Testis (tissue), 3 donors: ENCODE results near the gene DIAPH2. TPM values are rescaled to one million over a fixed set of nuclear protein-coding genes. Genes with fewer than 3 reads are reported as not detected.

ENCODE experiments used
- DNase-seq: peaks from one replicate; pipeline ENCODE4 v3.0.0-alpha.2; 2019
- H3K27ac ChIP-seq, 2 donors: fragments of 200-600 bp; sonication (generic); one replicate each; pipeline ENCODE4 v1.5.1; 2019
- H3K27me3 ChIP-seq: fragments of 200-600 bp; sonication (generic); one replicate; pipeline ENCODE4 v1.5.1; 2019
- H3K36me3 ChIP-seq: fragments of 200-600 bp; sonication (generic); one replicate; pipeline ENCODE4 v1.5.1; 2017; ENCODE audit warnings: low read depth; ENCODE audit errors: missing control alignments
- H3K4me1 ChIP-seq: fragments of 200-600 bp; sonication (generic); one replicate; pipeline ENCODE4 v1.5.1; 2019
- H3K4me3 ChIP-seq, 2 donors: fragments of 200-600 bp; sonication (generic); one replicate each; pipeline ENCODE4 v1.5.1; 2017 to 2019
- H3K9me3 ChIP-seq: fragments of 200-600 bp; sonication (generic); one replicate; pipeline ENCODE4 v1.5.1; 2017
- POLR2A ChIP-seq: fragments of 450-650 bp; IDR thresholded peaks from one replicate; pipeline ENCODE4 v1.6.1; 2017; ENCODE audit warnings: antibody characterized with exemption, mild to moderate bottlenecking, moderate library complexity
- WGBS, 2 donors: methylation state at CpG; one replicate each; pipeline ENCODE4 v1.1.5; 2018; 5-methylcytosine and 5-hydroxymethylcytosine counted together
- intact Hi-C: fragments of 100-400 bp; cut with DNase I; formaldehyde crosslinking; loops from one replicate; pipeline ENCODE4 v1.15.1; 2023; ENCODE audit warnings: low total_unique reads
- polyA plus RNA-seq: library from polyadenylated mRNA; stranded (reverse); fragments of 350-450 nt; fragmentation: Illumina TruSeq; extraction: RNeasy Lipid Tissue Mini Kit (QIAGEN cat#74804); gene quantifications from one replicate; pipeline ENCODE4 v1.2.3, GENCODE V29; 2014; ENCODE audit warnings: low read depth, low replicate concordance; ENCODE audit not compliant: insufficient read depth
- total RNA-seq, 2 donors: library from RNA; depleted of rRNA; stranded (reverse); fragments of >200 nt; gene quantifications; one replicate each; pipeline ENCODE4 v1.2.3, GENCODE V29; 2016
- TF ChIP-seq, protein P1 (sequence below), 3 experiments: fragments of 450-650 bp in 2 of 3; fragments of 200-600 bp in 1 of 3; sonication (generic) in 1 of 3; IDR thresholded peaks; one replicate each; pipeline ENCODE4 v1.5.1; 2016 to 2019; ENCODE audit warnings: antibody characterized with exemption in 3 of 3, mild to moderate bottlenecking in 2 of 3, moderate library complexity in 1 of 3

Gene DIAPH2
- total and polyA plus RNA-seq, 3 donors from 2014 or later = 13.1 to 68.3 (median 67.4) TPM

DNA sequence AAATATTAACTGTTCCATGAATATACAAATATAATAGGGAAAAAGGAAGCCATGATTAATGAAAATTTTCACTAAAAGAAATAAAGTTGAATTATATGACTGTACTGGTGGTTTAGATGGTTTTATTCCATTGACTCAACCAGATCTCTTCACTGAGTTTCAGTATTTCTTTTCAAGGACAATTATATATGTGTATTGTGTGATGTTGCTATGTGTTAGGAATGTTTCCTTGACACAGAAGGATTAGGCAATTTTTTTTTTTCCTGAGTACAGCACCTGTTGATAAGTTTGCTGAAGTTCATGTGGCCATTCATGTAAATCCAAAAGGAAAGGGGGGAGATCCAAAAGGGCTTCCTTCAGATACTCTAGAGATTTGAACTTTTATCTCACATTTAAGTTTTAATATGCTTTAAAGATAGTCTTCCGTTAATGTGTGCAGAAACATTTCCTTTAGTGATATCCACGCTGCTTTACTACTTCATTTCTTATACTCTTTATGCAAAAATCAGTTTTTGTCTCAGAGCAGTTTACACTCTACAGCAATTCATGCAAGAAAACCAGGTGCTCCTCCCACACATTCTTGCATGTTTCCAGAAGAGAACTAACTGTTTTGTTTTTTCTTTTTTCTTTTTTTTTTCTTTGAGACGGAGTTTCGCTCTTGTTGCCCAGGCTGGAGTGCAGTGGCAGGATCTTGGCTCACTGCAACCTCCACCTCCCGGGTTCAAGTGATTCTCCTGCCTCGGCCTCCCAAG, 448.2 kb downstream of the DIAPH2 start:
- Histone ChIP-seq H3K27me3 (no peaks in the 10 kb centered on the region), H3K4me3 (no peak overlapping the region), H3K27ac (no peak overlapping the region), H3K9me3 (no peaks in the 10 kb centered on the region), H3K36me3 (no peaks in the 10 kb centered on the region), H3K4me1 (no peaks in the 10 kb centered on the region)
- WGBS, 2 donors = 32 to 40% methylated on average over 6 of the region's 6 CpGs
- no peak for TF ChIP-seq POLR2A
- TF ChIP-seq, protein P1, sequence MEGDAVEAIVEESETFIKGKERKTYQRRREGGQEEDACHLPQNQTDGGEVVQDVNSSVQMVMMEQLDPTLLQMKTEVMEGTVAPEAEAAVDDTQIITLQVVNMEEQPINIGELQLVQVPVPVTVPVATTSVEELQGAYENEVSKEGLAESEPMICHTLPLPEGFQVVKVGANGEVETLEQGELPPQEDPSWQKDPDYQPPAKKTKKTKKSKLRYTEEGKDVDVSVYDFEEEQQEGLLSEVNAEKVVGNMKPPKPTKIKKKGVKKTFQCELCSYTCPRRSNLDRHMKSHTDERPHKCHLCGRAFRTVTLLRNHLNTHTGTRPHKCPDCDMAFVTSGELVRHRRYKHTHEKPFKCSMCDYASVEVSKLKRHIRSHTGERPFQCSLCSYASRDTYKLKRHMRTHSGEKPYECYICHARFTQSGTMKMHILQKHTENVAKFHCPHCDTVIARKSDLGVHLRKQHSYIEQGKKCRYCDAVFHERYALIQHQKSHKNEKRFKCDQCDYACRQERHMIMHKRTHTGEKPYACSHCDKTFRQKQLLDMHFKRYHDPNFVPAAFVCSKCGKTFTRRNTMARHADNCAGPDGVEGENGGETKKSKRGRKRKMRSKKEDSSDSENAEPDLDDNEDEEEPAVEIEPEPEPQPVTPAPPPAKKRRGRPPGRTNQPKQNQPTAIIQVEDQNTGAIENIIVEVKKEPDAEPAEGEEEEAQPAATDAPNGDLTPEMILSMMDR (IDR thresholded peaks at IDR 0.05) = no peak
- no peak for DNase-seq
- intact Hi-C loops = no loop called here

DNA sequence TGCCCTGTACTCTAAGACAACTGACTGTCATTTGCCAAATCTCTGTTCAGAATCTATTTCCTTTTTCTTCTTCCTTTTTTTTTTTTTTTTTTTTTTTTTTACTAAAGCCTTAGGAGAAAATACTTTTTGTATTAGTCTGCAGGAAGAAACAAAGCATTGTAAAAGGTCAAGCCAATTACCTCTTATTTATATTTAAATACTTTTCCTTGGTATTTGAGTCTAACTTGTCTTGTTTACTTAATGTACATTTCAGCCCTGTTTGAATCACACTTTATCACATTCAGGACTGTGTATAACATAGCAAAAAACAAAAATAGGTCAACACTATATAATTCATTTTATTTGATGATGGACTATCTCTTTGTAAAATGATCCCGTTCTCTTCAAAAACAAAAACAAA, 461.3 kb downstream of the DIAPH2 start:
- no peaks in the 10 kb centered on the region for H3K27me3 ChIP-seq
- H3K9me3 ChIP-seq = no peaks in the 10 kb centered on the region
- intact Hi-C loops = no loop called here
- TF ChIP-seq, protein P1 (IDR thresholded peaks at IDR 0.05) = no peak
- no peak for TF ChIP-seq POLR2A
- H3K27ac ChIP-seq = no peak overlapping the region
- no peak overlapping the region for H3K4me3 ChIP-seq
- H3K36me3 ChIP-seq = no peaks in the 10 kb centered on the region
- no peak for DNase-seq
- H3K4me1 ChIP-seq = no peaks in the 10 kb centered on the region
- WGBS, 2 donors = 79 to 88% methylated on average over 1 of the region's 1 CpG

DNA sequence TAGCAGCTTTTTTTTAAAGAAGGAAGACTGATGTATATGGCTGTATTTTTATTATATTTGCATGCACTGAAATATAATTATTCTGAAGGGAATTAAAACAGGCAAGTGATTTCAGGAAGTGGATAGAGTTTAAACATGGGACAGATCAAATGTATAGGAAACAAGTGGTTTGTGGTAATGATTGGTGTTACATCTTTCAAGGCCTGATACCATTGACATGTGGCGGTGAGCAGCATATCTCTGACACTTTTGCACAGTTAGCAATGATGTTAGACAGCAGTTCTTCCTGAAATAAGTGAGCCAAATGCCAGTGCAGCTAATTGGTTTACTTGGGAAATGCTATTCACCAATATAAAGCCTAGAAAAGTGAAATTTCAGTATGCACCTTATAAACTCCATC, 471.2 kb downstream of the DIAPH2 start:
- H3K4me3 ChIP-seq = no peak overlapping the region
- H3K27me3 ChIP-seq = no peaks in the 10 kb centered on the region
- intact Hi-C loops = no loop called here
- 90 to 100% methylated on average over 1 of the region's 1 CpG for WGBS, 2 donors
- TF ChIP-seq, protein P1 (IDR thresholded peaks at IDR 0.05) = no peak
- TF ChIP-seq POLR2A = no peak
- H3K4me1 ChIP-seq = no peaks in the 10 kb centered on the region
- DNase-seq = no peak
- no peaks in the 10 kb centered on the region for H3K9me3 ChIP-seq
- no peak overlapping the region for H3K27ac ChIP-seq
- H3K36me3 ChIP-seq = no peaks in the 10 kb centered on the region

DNA sequence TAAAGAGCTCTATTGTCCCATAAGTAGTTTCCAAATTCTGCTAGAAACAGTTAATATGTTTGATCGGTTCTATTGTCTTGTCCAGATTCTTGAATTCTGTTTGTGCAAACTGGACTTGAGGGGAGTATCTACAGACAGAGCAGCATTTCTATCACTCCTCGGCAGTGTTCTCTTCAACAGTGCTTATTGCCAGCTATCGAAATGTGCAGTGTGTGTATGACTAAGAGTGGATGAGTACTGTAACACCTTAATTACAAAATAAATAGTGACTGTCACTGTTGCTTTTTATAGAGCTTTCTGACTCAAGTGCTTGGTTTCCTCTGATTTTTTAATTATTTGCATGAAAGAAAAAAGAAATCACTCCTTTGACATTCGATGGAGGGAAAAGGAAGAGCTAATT, 473.6 kb downstream of the DIAPH2 start:
- H3K36me3 ChIP-seq = no peaks in the 10 kb centered on the region
- TF ChIP-seq POLR2A = no peak
- no peaks in the 10 kb centered on the region for H3K4me1 ChIP-seq
- no peaks in the 10 kb centered on the region for H3K9me3 ChIP-seq
- DNase-seq = no peak
- 70 to 72% methylated on average over 4 of the region's 4 CpGs for WGBS, 2 donors
- H3K4me3 ChIP-seq = no peak overlapping the region
- intact Hi-C loops = no loop called here
- no peak overlapping the region for H3K27ac ChIP-seq
- H3K27me3 ChIP-seq = no peaks in the 10 kb centered on the region

DNA sequence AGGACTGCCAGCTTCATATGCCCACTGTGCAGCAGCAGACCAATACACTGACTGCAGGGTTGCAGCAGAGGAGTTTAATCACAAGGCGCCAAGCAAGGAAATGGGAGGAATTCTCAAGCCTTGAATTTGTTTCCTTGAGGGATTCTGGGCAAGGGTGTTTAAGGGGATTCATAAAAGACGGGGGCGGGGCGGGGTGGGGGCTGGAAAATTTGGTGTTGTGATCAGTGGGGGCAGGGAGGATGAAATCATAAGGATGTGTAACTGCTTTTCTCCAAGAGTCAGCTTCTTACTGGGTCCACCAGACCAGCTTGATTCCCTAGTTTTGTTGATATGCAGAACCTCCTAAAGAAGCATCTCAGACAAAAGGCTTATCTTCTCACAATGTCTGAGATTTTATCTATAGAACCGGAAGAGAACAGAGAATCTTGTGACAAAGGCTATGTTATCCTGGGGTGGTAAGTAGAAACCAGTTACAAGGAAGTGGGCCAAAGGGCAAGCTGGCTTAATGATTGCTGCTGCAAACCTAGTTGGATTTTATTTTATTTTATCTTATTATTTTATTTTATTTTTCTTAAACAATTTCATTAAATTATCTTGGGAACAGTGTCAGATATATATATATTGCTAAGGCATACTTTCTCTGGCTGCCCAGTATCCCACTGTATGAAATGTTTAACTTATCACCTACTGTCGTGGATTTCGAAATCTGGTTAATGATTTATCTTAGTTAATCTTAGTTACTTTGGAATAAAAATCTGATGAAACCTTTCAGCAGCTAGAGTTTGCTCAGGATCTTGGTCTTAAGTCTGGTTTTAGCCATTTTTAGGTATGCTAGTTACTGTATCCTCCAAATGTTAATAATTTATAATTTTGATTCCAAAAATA, 475.5 kb downstream of the DIAPH2 start:
- intact Hi-C loops = no loop called here
- WGBS, 2 donors = 59 to 73% methylated on average over 7 of the region's 7 CpGs
- H3K4me1 ChIP-seq = no peaks in the 10 kb centered on the region
- H3K36me3 ChIP-seq = no peaks in the 10 kb centered on the region
- H3K4me3 ChIP-seq = no peak overlapping the region
- DNase-seq = no peak
- TF ChIP-seq, protein P1 (IDR thresholded peaks at IDR 0.05) = no peak
- no peak for TF ChIP-seq POLR2A
- no peaks in the 10 kb centered on the region for H3K27me3 ChIP-seq
- no peak overlapping the region for H3K27ac ChIP-seq
- no peaks in the 10 kb centered on the region for H3K9me3 ChIP-seq
